ENCODE results near the gene RPP30. TPM values are rescaled to one million over a fixed set of nuclear protein-coding genes. Genes with fewer than 3 reads are reported as not detected.

Gene RPP30
- polyA plus RNA-seq, 1 experiment = 26.2 TPM

- CTCF ChIA-PET = interaction anchor here (0.9 to 2.2 kb wide), 2 partner anchors 13 to 58 kb away, joined by 3 to 13 read pairs; partner anchors contain the start of gene RPP30
- Histone ChIP-seq H3K4me3 (ENCODE audit: low read depth, low read length) (no peak overlapping the region), H3K27me3 (ENCODE audit: control insufficient read depth, insufficient read depth, low read length) (peaks cover 11% of the 10 kb centered on the region), H3K36me3 (ENCODE audit: control insufficient read depth, insufficient read depth, low read length) (no peaks in the 10 kb centered on the region)
- POLR2A ChIA-PET = interaction anchor here (0.5 kb wide), 1 partner anchor 772 kb away, joined by 8 read pairs; no protein-coding TSS in a partner anchor
- TF ChIP-seq CTCF (IDR thresholded peaks at IDR 0.05; ENCODE audit: insufficient read depth, low read depth, low read length) = no peak
- no peak for DNase-seq (ENCODE audit: low read depth)
Measured at GRCh38 chr10:90859321-90859751, 12.4 kb upstream of the RPP30 start.

GRCh38 chr10:90860790-90861189 is 11.0 kb upstream of the RPP30 start:
- Histone ChIP-seq H3K27me3 (ENCODE audit: control insufficient read depth, insufficient read depth, low read length) (peaks cover 12% of the 10 kb centered on the region), H3K4me3 (ENCODE audit: low read depth, low read length) (no peak overlapping the region), H3K36me3 (ENCODE audit: control insufficient read depth, insufficient read depth, low read length) (no peaks in the 10 kb centered on the region)
- DNase-seq (ENCODE audit: low read depth) = no peak
- ChIA-PET POLR2A (no interaction called here), CTCF (interaction anchor here (0.7 to 3.3 kb wide), 4 partner anchors 10 to 109 kb away, joined by 3 to 29 read pairs (median 4); no protein-coding TSS in a partner anchor)
- TF ChIP-seq CTCF (IDR thresholded peaks at IDR 0.05; ENCODE audit: insufficient read depth, low read depth, low read length) = no peak

DNA sequence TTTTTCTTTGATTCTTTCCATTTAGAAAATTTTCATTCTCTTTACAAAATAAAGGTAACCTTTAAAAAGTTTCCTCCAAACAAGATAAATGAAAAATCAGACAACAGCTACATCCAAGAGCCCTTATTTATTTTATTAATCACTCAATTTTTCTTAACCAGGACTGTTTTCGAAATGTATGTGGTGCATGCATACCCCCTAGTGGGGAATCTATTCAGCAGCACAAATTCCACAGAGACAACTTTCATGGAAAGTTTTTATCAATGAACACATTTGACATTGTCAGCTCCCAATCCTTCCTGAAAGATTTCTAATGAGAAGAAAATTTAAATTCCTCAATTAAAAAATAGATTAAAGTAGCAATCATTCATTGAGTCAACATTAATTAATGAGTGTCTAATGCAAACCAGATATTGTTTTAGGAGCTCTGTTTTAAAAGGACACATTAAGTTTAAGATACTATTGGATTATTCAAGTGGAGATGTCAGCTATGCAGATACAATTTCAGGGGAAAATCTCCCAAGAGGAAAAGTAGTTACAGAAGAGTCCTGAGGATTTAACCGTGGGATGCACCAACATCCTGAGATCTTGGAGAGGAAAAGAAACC is 8.8 kb upstream of the RPP30 start:
- DNase-seq (ENCODE audit: low read depth) = no peak
- POLR2A ChIA-PET = no interaction called here
- CTCF ChIA-PET = interaction anchor here (0.6 to 3.3 kb wide), 14 partner anchors 9 to 1069 kb away, joined by 3 to 29 read pairs (median 3); partner anchors contain the start of gene RPP30
- no peak overlapping the region for H3K4me3 ChIP-seq (ENCODE audit: low read depth, low read length)
- H3K36me3 ChIP-seq (ENCODE audit: control insufficient read depth, insufficient read depth, low read length) = no peaks in the 10 kb centered on the region
- peak; percentile 80 for TF ChIP-seq CTCF (IDR thresholded peaks at IDR 0.05; ENCODE audit: insufficient read depth, low read depth, low read length)
- peaks cover 9% of the 10 kb centered on the region for H3K27me3 ChIP-seq (ENCODE audit: control insufficient read depth, insufficient read depth, low read length)

DNA sequence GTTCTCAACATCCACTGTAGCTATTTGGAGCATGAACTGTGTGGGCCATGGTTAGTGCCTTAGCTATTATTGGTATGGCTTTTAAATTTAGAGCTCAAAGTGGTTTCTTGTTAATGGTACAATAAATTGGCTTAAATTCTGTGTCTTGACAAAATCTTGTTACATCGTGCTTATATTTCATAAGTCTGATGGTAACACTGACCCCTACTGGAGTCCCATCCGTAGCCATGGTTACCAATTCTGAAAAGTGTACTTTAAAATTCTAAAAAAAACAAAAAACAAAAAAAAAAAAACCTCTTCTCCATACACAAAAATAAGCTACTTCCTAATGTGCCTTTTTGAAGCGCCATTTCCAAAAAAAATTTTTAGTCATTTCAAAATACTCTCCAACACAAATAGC is 6.4 kb upstream of the RPP30 start:
- DNase-seq (ENCODE audit: low read depth) = no peak
- H3K27me3 ChIP-seq (ENCODE audit: control insufficient read depth, insufficient read depth, low read length) = peaks cover 10% of the 10 kb centered on the region
- H3K36me3 ChIP-seq (ENCODE audit: control insufficient read depth, insufficient read depth, low read length) = no peaks in the 10 kb centered on the region
- ChIA-PET CTCF (interaction anchor here (0.6 to 2.3 kb wide), 13 partner anchors 9 to 758 kb away, joined by 3 to 11 read pairs (median 3); no protein-coding TSS in a partner anchor), POLR2A (no interaction called here)
- TF ChIP-seq CTCF (IDR thresholded peaks at IDR 0.05; ENCODE audit: insufficient read depth, low read depth, low read length) = peak; percentile 48
- no peak overlapping the region for H3K4me3 ChIP-seq (ENCODE audit: low read depth, low read length)

DNA sequence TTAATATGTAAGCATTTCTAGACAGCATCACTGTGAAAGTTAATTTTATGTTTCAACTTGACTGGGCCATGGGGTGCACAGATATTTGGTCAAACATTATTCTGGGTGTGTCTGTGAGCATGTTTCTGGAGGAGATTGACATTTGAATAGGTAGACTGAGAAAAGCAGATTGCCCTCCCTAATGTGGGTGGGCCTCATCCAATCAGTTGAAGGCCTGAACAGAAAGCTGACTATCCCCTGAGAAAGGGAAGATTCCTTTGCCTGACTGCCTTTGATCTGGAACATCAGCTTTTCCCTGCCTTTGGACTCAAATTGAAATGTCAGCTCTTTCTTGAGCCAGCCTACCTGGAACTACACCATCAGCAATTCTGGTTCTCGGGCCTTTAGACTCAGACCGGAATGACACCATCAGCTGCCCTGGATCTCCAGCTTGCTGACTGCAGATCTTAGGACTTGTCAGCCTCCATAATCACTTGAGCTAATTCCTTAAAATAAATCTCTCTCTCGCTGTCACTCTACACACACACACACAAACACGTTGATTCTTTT is 5.7 kb upstream of the RPP30 start:
- ChIA-PET CTCF (interaction anchor here (0.6 to 2.3 kb wide), 13 partner anchors 9 to 758 kb away, joined by 3 to 11 read pairs (median 3); no protein-coding TSS in a partner anchor), POLR2A (no interaction called here)
- no peak for TF ChIP-seq CTCF (IDR thresholded peaks at IDR 0.05; ENCODE audit: insufficient read depth, low read depth, low read length)

More for the DNA sequence above, 5.7 kb upstream of the RPP30 start:
- H3K27me3 ChIP-seq (ENCODE audit: control insufficient read depth, insufficient read depth, low read length) = peaks cover 10% of the 10 kb centered on the region
- H3K4me3 ChIP-seq (ENCODE audit: low read depth, low read length) = no peak overlapping the region
- no peak for DNase-seq (ENCODE audit: low read depth)
- no peaks in the 10 kb centered on the region for H3K36me3 ChIP-seq (ENCODE audit: control insufficient read depth, insufficient read depth, low read length)

All from BJ (cell line).